KBM-7 (cell line): ENCODE results near the gene TMEM141.
A peak's percentile ranks its signal among the peaks of the same experiment; 100 is the strongest.
"Not testable (repeated sequence)": the region's sequence is repeated elsewhere in the genome, so short reads cannot be mapped to it uniquely, and the experiment has no call there.

Experiments
- DNase-seq: peaks from one replicate; pipeline ENCODE4 v3.0.0-alpha.2; 2015
- in situ Hi-C: fragments of 300-500 bp; cut with MboI; formaldehyde crosslinking; loops from 2 replicates; pipeline ENCODE4 v1.14.3; 2020; ENCODE audit warnings: low sequenced_read_pairs, low pct_unique_long_range_greater_than_20kb, mixed read lengths

TMEM141 gene

GRCh38 chr9:136840140-136840876 lies 49.2 kb downstream of the TMEM141 start:
- no peak for DNase-seq
- in situ Hi-C loops = no loop called here

DNA sequence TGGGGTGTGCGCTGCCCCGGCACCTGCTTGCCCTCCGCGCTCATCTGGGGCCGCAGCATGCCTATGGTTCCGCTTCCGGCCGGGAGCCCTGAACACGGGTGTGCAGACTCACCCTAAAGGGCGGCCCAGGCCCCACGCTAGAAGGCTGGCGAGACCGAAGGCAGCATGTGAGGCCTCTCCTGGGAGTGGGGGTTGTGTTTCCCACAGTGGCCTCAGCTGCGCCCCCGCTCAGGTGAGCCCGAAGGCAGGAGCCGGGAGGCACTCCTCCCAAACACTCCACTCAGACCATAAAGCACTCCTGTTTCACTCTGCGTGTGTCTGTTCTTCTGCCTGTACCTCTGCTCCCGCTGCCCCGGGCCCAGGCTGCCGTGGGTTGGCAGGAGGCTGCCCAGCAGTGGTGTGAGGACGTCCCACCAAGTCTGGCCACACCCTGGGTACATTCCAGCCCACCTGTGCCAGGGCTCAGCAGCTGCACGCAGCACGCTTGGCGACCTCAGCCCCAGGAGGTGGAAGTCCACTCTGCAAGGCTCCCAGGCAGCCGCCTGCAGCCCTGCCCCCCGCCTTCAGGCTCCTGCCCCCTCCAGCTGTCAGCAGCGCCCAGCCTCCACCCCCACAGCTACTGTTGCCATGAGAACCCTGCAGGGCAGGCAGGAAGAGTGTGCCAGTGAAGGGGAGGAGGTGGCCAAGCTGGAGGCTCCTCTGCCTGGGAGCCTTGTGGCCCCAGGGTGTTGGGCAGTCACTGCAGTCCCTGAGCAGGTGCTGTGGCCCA lies 49.9 kb downstream of the TMEM141 start:
- DNase-seq = peak; percentile 43
- in situ Hi-C loops = no loop called here

GRCh38 chr9:136841646-136842379 lies 50.7 kb downstream of the TMEM141 start:
- in situ Hi-C loops, DNase-seq: not testable (repeated sequence)

DNA sequence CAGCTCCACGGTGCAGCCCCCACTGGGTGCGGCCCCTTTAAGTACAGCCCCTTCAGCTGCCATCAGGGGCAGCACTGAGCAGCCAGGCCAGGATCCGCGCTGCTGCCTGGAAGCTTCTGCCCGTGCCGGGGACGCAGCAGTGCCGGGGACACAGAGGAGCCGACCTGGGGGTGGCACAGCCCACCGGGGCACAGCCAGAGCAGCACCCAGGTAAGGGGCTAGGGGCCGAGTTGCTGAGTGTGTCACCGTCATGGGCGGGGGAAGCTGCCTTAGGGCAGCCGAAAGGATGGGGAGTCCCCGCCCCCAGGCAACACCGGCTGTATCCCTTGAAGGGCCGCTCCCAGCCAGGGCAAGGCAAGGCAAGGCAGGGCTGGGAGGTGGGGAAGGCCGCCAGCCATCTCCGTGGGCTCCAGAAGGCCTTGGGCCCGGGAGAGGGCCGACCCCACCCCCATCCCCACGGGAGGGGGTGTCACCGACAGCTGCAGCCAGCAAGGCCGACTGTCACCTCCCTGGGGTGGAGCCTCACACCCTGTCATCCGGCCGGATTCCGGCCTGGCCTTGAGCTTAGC lies 51.3 kb downstream of the TMEM141 start, which contains the start of gene AJM1:
AJM1 (plus strand) TSS at position 99 of the 569 bp plus-strand sequence. CDS start 1,937 bp downstream, outside the sequence.
- peak; percentile 84 for DNase-seq

More for the DNA sequence above, 51.3 kb downstream of the TMEM141 start, which contains the start of gene AJM1:
- in situ Hi-C loops = not testable (repeated sequence)
